ENCODE measurements around the gene DNAJB13. TPM values are rescaled to one million over a fixed set of nuclear protein-coding genes. Genes with fewer than 3 reads are reported as not detected.

The DNAJB13 gene
- total and polyA plus RNA-seq, 2 of the 4 experiments (the other 2 are of a cell fraction): 0.18 to 0.48 TPM

- Histone ChIP-seq H3K4me3 (ENCODE audit: insufficient read depth, low read depth, low read length) (no peak overlapping the region), H3K27ac (ENCODE audit: insufficient read depth, low read length) (no peak overlapping the region), H3K27me3 (ENCODE audit: control insufficient read depth, insufficient read depth, low read length) (no peaks in the 10 kb centered on the region), H2BK15ac (ENCODE audit: low read depth, low read length) (no peak overlapping the region), H2AK5ac (ENCODE audit: low read depth, low read length) (no peak overlapping the region), H3K9ac (ENCODE audit: low read depth, low read length) (no peak overlapping the region), H2AFZ (replicated peaks; ENCODE audit: low read length, poor library complexity) (no peak overlapping the region), H3K14ac (replicated peaks; ENCODE audit: low read depth, low read length) (no peak overlapping the region), H3K4me1 (ENCODE audit: control insufficient read depth, insufficient read depth, low read length) (peaks cover 3% of the 10 kb centered on the region; the same call in 1 of the 2 replicates), H4K5ac (ENCODE audit: low read depth, low read length) (no peak overlapping the region), H3K36me3 (ENCODE audit: control insufficient read depth, insufficient read depth, low read length) (no peaks in the 10 kb centered on the region), H2AK9ac (replicated peaks; ENCODE audit: low read depth, low read length, poor library complexity) (no peak overlapping the region), H3K4ac (ENCODE audit: low read depth, low read length) (no peak overlapping the region), H3K9me1 (ENCODE audit: insufficient read depth, low read length) (no peaks in the 10 kb centered on the region), H3K56ac (ENCODE audit: extremely low read depth, insufficient read depth, low read length) (no peak overlapping the region), H2BK5ac (ENCODE audit: low read depth, low read length, poor library complexity, severe bottlenecking) (no peak overlapping the region), H3K4me2 (ENCODE audit: low read depth, low read length) (no peak overlapping the region), H4K20me1 (ENCODE audit: insufficient read depth, low read length) (no peaks in the 10 kb centered on the region), H3K9me3 (ENCODE audit: control insufficient read depth, insufficient read depth, low read length) (no peaks in the 10 kb centered on the region), H3K23ac (ENCODE audit: low read depth, low read length) (no peak overlapping the region), H4K8ac (ENCODE audit: low read depth in 2 of 2, low read length in 2 of 2) (no peak overlapping the region), H2BK20ac (ENCODE audit: low read depth, low read length) (no peak overlapping the region), H4K91ac (ENCODE audit: insufficient read depth, low read depth, low read length) (no peak overlapping the region), H3K79me1 (ENCODE audit: low read depth in 1 of 2, low read length in 2 of 2) (no peaks in the 10 kb centered on the region), H2BK120ac (ENCODE audit: low read depth, low read length) (no peak overlapping the region), H3K18ac (ENCODE audit: low read depth, low read length) (no peak overlapping the region)
- no TSS peak for BruUV-seq (replicated peaks)
- 58% methylated on average over 4 of the region's 29 CpGs; no CpG with 5 or more reads in 1 of the 2 experiments for WGBS, 2 experiments (ENCODE audit: extremely low coverage in 2 of 2, insufficient read length in 1 of 2)
- in situ Hi-C loops (cut with MboI; ENCODE audit: low sequenced_read_pairs) (no loop called here), intact Hi-C loops (cut with micrococcal nuclease) (no loop called here), dilution Hi-C loops (cut with HindIII; ENCODE audit: low sequenced_read_pairs, unreplicated experiment) (no loop called here)
- DNase-seq (no peak), ATAC-seq (ENCODE audit: low read depth) (no peak)
- ChIA-PET POLR2A (ENCODE audit: unreplicated experiment) (no interaction called here), CTCF (no interaction called here)
- TF ChIP-seq FOS (IDR thresholded peaks at IDR 0.05; ENCODE audit: low read depth, low read length) (no peak), NFE2L2 (IDR thresholded peaks at IDR 0.05; ENCODE audit: low read depth, low read length) (no peak), BHLHE40 (IDR thresholded peaks at IDR 0.05; ENCODE audit: low read depth, low read length) (no peak), CEBPB (IDR thresholded peaks at IDR 0.05; ENCODE audit: low read depth, low read length) (no peak)
Measured at GRCh38 chr11:73956876-73957653, 6.2 kb downstream of the DNAJB13 start.

All from IMR-90 (cell line).